Activated naive CD8-positive, alpha-beta T cell treated with anti-CD3 and anti-CD28 coated beads, Interleukin-2, amount 10 ng/mL, durations not matched to agents 7 days and 5 days (primary cell): Measurements from ENCODE around the gene SLC25A31. TPM values are rescaled to one million over a fixed set of nuclear protein-coding genes. Genes with fewer than 3 reads are reported as not detected.

Experiments
- total RNA-seq, 2 experiments: library from RNA; stranded (reverse); gene quantifications; one replicate each; pipeline ENCODE4 v1.2.3, GENCODE V29; 2021

Gene SLC25A31
- total RNA-seq, 2 experiments from 2014 or later: not detected

Other genes starting within 250 kb of the SLC25A31 start
- under 1 TPM; 0.06 to 0.17 TPM for gene INTU, start 97.4 kb upstream of the SLC25A31 start, total RNA-seq
- gene HSPA4L, start 51.9 kb downstream of the SLC25A31 start, total RNA-seq: under 1 TPM; 0.06 to 0.28 TPM
- gene PLK4, start 150.5 kb downstream of the SLC25A31 start, total RNA-seq: 10 to 100 TPM; 35.5 to 39.4 TPM
- gene MFSD8, start 234.8 kb downstream of the SLC25A31 start, total RNA-seq: 10 to 100 TPM; 27.4 to 28.5 TPM
- 10 to 100 TPM; 23.3 to 27.4 TPM for gene ABHD18, start 235.0 kb downstream of the SLC25A31 start, total RNA-seq